Keratinocyte (primary cell): ENCODE measurements around the gene DDB1. TPM values are rescaled to one million over a fixed set of nuclear protein-coding genes. Genes with fewer than 3 reads are reported as not detected.
A peak's percentile ranks its signal among the peaks of the same experiment; 100 is the strongest.

Experiments
- DNase-seq: peaks from one replicate; pipeline ENCODE4 v3.0.0-alpha.2; 2011; ENCODE audit warnings: low read depth, missing footprints, low spot score
- FAIRE-seq: peaks from 2 replicates; lab custom pipeline; 2011; peaks lifted over from hg19 to GRCh38; lab: Jason Lieb, UNC
- H2AFZ ChIP-seq: 2 replicates; pipeline ENCODE4 v1.6.0; 2012; ENCODE audit warnings: low read length, control low read depth, inconsistent platforms; ENCODE audit not compliant: control insufficient read depth
- H3K27ac ChIP-seq: 2 replicates; pipeline ENCODE4 v1.5.1; 2011; ENCODE audit warnings: low read length; ENCODE audit not compliant: control insufficient read depth, insufficient read depth
- H3K27me3 ChIP-seq: 3 replicates; pipeline ENCODE4 v1.6.0; 2011; ENCODE audit warnings: low read length; ENCODE audit not compliant: control insufficient read depth, insufficient read depth; ENCODE audit errors: extremely low read depth
- H3K36me3 ChIP-seq, 2 experiments: 2 replicates in 1 of 2; 3 replicates in 1 of 2; pipeline ENCODE4 v1.5.1; 2011; ENCODE audit warnings: low read length in 2 of 2, mild to moderate bottlenecking in 1 of 2; ENCODE audit not compliant: control insufficient read depth in 2 of 2, insufficient read depth in 2 of 2; ENCODE audit errors: extremely low read depth in 1 of 2
- H3K4me1 ChIP-seq: 3 replicates; pipeline ENCODE4 v1.5.1; 2011; ENCODE audit warnings: low read length; ENCODE audit not compliant: control insufficient read depth, insufficient read depth; ENCODE audit errors: extremely low read depth
- H3K4me2 ChIP-seq: 3 replicates; pipeline ENCODE4 v1.6.0; 2011; ENCODE audit warnings: low read depth, low read length; ENCODE audit not compliant: control insufficient read depth, insufficient read depth; ENCODE audit errors: extremely low read depth
- H3K4me3 ChIP-seq, 3 experiments: fragments of 200-600 bp in 1 of 3; sonication (generic) in 1 of 3; 2 replicates in 2 of 3; 3 replicates in 1 of 3; pipeline ENCODE4 v1.5.1; 2011 to 2016; ENCODE audit warnings: low read length in 3 of 3, mild to moderate bottlenecking in 3 of 3, control low read depth in 2 of 3, inconsistent platforms in 1 of 3, low read depth in 1 of 3, mixed read lengths in 1 of 3, mixed run types in 1 of 3, moderate library complexity in 1 of 3; ENCODE audit not compliant: control insufficient read depth in 2 of 3, insufficient read depth in 2 of 3; ENCODE audit errors: extremely low read depth in 1 of 3
- H3K79me2 ChIP-seq: 2 replicates; pipeline ENCODE4 v1.6.0; 2012; ENCODE audit warnings: low read length; ENCODE audit not compliant: control insufficient read depth, insufficient read depth
- H3K9ac ChIP-seq: 3 replicates; pipeline ENCODE4 v1.6.0; 2011; ENCODE audit warnings: low read length; ENCODE audit not compliant: control insufficient read depth, insufficient read depth; ENCODE audit errors: extremely low read depth
- H3K9me1 ChIP-seq: 3 replicates; pipeline ENCODE4 v1.6.0; 2011; ENCODE audit warnings: low read length; ENCODE audit not compliant: control insufficient read depth, insufficient read depth; ENCODE audit errors: extremely low read depth
- H3K9me3 ChIP-seq: 2 replicates; pipeline ENCODE4 v1.5.1; 2012; ENCODE audit warnings: low read depth, low read length; ENCODE audit not compliant: control insufficient read depth
- H4K20me1 ChIP-seq: 3 replicates; pipeline ENCODE4 v1.6.0; 2011; ENCODE audit warnings: low read length; ENCODE audit not compliant: control insufficient read depth, insufficient read depth; ENCODE audit errors: extremely low read depth
- CTCF ChIP-seq, 3 experiments: IDR thresholded peaks in 1 of 3; conservative IDR thresholded peaks in 1 of 3; optimal IDR thresholded peaks in 1 of 3; 2 replicates in 2 of 3; 3 replicates in 1 of 3; pipeline versions ENCODE3 to v1.5.1; 2011; ENCODE audit warnings: low read length in 3 of 3, mild to moderate bottlenecking in 3 of 3, moderate library complexity in 2 of 3, control low read depth in 1 of 3, inconsistent platforms in 1 of 3; ENCODE audit not compliant: insufficient read depth in 2 of 3; ENCODE audit errors: extremely low read depth in 1 of 3
- EZH2 ChIP-seq: IDR thresholded peaks from one replicate; pipeline ENCODE4 v1.6.1; 2012; ENCODE audit warnings: inconsistent platforms, mild to moderate bottlenecking, low read length, moderate library complexity
- dilution Hi-C: fragments of 300-500 bp; cut with MboI; formaldehyde crosslinking; loops from one replicate; pipeline ENCODE4 v1.7.0; 2020; ENCODE audit warnings: low sequenced_read_pairs; ENCODE audit not compliant: extremely low pct_ligation_motif_present
- polyA plus RNA-seq, 5 experiments: library from polyadenylated mRNA; depleted of rRNA in 3 of 5; stranded (reverse) in 3 of 5; stranded (forward) in 1 of 5; unstranded in 1 of 5; fragments of >200 nt; gene quantifications; 1 replicate in 1 of 5; 2 replicates in 3 of 5; 3 replicates in 1 of 5; pipeline versions ENCODE4 v1.2.1 to v1.2.3, GENCODE V29; 2011 to 2012; ENCODE audit warnings: missing spikeins in 2 of 5, low read depth in 1 of 5, low replicate concordance in 1 of 5

The DDB1 gene
- polyA plus RNA-seq, 1 donor (not counting 4 experiments of a cell fraction or from before 2014, with no cell fraction given): 187 TPM

GRCh38 chr11:61336171-61336935 lies 3.4 kb upstream of the DDB1 start:
- no peaks in the 10 kb centered on the region for H3K9me3 ChIP-seq
- H3K4me3 ChIP-seq: no peak overlapping the region
- dilution Hi-C loops: no loop called here
- no peak overlapping the region for H3K9ac ChIP-seq
- peaks cover 3% of the 10 kb centered on the region for H4K20me1 ChIP-seq
- DNase-seq: peak; percentile 50
- no peaks in the 10 kb centered on the region for H3K27me3 ChIP-seq
- no peak overlapping the region for H3K4me2 ChIP-seq
- H2AFZ ChIP-seq: no peak overlapping the region
- H3K9me1 ChIP-seq: no peaks in the 10 kb centered on the region
- H3K36me3 ChIP-seq: peaks cover 0 to 6% of the 10 kb centered on the region in 2 experiments
- peaks cover 16% of the 10 kb centered on the region for H3K79me2 ChIP-seq
- H3K27ac ChIP-seq: no peak overlapping the region
- peak; percentile 98 to 99 (median 99) for TF ChIP-seq CTCF (optimal IDR thresholded peaks at IDR 0.05 in 1 of 3, IDR thresholded peaks at IDR 0.05 in 1 of 3, conservative IDR thresholded peaks at IDR 0.05 in 1 of 3; ENCODE audit: extremely low read depth in 1 of 3, insufficient read depth in 2 of 3, low read length in 3 of 3)
- no peak for TF ChIP-seq EZH2
- peaks cover 21% of the 10 kb centered on the region for H3K4me1 ChIP-seq
- no peak for FAIRE-seq

GRCh38 chr11:61335355-61335710 lies 2.4 kb upstream of the DDB1 start:
- no peak for FAIRE-seq
- Histone ChIP-seq H3K9me3 (no peaks in the 10 kb centered on the region), H3K36me3 (peaks cover 0 to 6% of the 10 kb centered on the region in 2 experiments), H4K20me1 (peaks cover 3% of the 10 kb centered on the region), H3K4me3 (no peak overlapping the region), H3K9me1 (no peaks in the 10 kb centered on the region), H3K27ac (no peak overlapping the region), H3K79me2 (peaks cover 25% of the 10 kb centered on the region), H3K9ac (no peak overlapping the region), H3K4me2 (no peak overlapping the region), H3K27me3 (no peaks in the 10 kb centered on the region), H3K4me1 (peaks cover 27% of the 10 kb centered on the region), H2AFZ (no peak overlapping the region)
- no peak for DNase-seq
- no peak for TF ChIP-seq CTCF (optimal IDR thresholded peaks at IDR 0.05 in 1 of 3, IDR thresholded peaks at IDR 0.05 in 1 of 3, conservative IDR thresholded peaks at IDR 0.05 in 1 of 3; ENCODE audit: extremely low read depth in 1 of 3, insufficient read depth in 2 of 3, low read length in 3 of 3)
- TF ChIP-seq EZH2: no peak
- dilution Hi-C loops: no loop called here
